HG02798 (cell line): Measurements from ENCODE around the gene PIGA.
A peak's percentile ranks its signal among the peaks of the same experiment; 100 is the strongest.
"Not testable (repeated sequence)": the region's sequence is repeated elsewhere in the genome, so short reads cannot be mapped to it uniquely, and the experiment has no call there.

ENCODE experiments used
- ATAC-seq: cut with Tn5 transposase; IDR thresholded peaks from one replicate; pipeline ENCODE4 v1.9.1; 2021; ENCODE audit warnings: mild to moderate bottlenecking; ENCODE audit not compliant: unreplicated experiment, poor library complexity

The PIGA gene

DNA sequence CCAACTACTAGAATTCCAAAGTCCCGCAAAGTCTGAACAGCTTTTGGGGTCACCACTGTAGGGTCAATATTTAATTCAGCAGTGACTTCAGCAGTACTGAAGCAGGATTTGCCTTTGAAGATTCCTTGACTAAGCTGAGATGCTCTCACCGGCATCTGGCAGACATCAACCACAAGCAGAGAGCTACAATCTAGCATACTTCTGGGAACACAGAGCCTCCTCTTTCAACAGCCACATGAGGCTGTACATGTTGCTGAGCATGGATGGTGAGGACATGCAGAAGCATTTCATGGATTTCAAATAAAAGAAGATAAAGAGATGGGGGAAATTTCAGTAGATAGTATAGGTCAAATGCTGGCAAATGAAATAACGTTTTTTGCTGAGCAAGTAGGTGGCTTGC lies 13.3 kb downstream of the PIGA start:
- ATAC-seq, result no peak

DNA sequence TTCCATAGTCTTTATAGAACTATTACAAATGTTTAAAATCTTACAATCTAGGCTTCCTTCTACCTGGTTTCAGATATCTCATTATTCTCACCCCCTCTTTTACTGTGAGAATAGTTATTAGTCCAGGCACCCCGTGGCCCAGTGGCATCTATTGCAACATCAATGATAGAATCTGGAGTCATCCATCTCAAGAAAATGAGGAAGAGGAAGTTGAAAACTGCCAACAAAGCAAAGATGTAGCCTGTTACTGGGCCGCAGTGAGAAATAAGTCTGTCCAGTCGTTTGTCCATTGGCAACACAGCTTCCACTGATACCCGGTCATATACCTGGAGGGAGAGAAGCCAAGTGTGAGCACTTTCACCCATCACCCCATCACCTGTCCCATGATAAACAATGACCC lies 13.9 kb downstream of the PIGA start:
- no peak for ATAC-seq

DNA sequence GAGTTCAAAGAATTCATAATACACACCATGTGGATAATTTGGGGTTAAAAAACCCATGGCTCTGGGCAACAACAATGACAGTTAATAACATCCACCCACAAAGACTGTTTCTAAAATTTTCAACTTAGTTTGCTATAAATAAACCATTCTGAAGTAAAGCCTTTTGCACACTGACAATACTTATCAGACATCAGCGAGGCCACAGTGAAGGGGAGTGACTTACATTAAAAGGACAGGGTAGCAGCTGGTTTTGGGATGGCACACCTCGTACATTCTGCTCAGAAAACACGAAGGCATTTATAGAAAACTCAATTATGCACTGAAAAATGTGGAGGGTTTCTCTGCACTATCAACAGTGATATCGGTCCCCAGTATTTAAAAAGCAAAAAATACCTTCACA lies 15.0 kb downstream of the PIGA start:
- no peak for ATAC-seq

DNA sequence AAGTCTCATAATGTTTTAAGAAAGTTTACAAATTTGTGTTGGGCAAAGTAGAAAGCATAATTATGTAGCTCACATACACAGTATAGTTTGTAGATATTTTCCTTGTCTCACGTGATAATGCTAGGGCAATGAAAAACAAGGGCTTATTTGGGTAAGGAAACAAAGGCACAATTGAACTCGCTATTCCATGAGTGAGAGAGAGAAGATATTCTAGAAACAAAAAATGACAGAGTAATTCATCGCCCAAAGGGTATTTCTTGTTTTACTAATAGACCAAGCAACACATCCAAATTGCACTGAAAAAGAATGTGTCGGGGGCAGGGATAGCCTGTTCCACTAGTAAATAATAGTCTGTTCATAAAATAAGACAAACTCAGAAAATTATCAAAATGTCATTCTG lies 16.2 kb downstream of the PIGA start:
- ATAC-seq, result no peak

DNA sequence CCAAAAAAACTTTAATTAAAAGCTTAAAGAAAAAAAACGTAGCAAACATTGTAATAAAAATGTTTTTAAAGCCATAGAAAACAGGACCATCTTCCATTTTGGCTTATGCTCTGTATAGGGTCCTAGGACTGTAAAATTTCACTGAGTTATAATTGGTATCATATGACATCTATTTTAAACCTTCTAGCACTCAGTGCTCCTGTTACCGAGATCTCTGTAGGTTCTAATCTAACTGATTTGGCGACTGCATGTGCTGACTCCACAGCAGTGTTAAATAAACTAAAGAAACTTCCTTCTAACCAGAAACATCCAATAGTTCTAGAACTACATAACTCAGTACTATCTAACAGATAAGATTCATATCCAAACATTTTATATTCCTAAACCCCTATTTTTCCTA lies 19.8 kb downstream of the PIGA start, which contains the start of gene ASB11:
TSS of gene ASB11 (minus strand) at position 132 of the 400 bp plus-strand sequence. CDS start at position 97, 35 bp downstream.
- no peak for ATAC-seq

DNA sequence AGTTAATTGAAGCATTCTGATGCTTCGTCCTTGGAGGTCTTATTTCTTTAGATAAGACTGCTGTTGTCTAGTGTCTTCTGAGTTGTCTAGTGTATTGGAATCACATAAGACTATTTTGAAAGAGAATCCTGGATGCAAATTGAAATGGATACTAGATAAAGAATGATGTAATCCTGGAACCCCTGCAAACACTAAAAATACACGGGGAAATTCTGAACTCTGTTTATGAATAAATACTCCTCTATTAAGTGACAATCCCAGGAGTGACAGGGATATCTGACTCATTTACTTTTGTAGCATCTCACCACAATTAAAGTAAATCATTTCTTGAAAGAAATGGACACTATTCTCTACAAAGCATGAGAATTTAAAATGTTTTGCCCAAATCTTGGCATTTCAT lies 20.9 kb downstream of the PIGA start:
- no peak for ATAC-seq

DNA sequence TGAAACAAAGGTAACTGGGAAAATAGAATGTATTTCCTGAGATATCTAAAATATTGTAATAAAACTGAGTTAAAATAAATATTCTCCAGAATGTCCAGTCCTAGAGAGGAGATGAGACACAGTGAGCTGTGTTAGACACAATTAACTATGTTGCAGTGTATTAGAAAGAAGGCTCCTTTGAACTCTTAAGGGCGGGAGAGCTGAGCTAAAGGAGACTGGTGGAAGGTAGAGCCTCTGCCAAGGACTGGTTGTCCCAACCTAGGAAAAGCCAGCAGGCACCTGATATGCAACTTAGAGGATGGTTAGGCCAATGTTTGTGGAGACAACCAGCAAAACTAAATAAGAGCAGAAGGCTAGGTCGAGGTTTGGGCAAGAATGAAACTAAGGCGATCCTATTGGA lies 24.2 kb downstream of the PIGA start:
- ATAC-seq, result no peak

DNA sequence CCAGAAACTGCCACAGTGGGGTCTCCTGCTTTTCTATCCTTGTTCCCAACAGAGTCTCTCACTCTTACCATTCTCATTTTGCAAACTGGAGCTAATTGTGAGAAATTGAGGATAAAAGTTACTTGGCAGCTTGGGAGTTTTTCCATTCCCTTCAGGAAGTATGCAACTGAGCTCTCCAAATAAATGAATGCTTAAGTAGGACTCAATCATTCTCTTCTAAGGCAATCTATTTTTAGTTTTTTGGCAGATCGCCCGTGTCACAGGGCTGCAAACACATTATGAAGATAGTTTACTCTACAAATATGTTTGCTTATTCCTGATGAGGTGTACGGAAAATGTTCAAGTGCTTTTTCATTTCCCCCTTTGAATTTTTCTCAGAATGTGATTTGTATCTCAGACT lies 25.2 kb downstream of the PIGA start:
- no peak for ATAC-seq

DNA sequence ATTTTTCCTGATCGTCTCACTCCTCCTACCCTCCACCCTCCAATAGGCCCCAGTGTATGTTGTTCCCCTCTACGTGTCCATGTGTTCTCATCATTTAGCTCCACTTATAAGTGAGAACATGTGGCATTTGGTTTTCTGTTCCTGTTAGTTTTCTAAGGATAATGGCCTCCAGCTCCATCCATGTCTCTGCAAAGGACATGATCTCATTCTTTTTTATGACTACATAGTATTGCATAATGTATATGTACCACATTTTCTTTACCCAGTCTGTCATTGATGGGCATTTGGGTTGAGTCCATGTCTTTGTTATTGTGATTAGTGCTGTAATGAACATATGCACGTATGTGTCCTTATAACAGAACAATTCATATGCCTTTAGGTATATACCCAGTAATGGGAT lies 29.4 kb downstream of the PIGA start:
- ATAC-seq, result not testable (repeated sequence)

DNA sequence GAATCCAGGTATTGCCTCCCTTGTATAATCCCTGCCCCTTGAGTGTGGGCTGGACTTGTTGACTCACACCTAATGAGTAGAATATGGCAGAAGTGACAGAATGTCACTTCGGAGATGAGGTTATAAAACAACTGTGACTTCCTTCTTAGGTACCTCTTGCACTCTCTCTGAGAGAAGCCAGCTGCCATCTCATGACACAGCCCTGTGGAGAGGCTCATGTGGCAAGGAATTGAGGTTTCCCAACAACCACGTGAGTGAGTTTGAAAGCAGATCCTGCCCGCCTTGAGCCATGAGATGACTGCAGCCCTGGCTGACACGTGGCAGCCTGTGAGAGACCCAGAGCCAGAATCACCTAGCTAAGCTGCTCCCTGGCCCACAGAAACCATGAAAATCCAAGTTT lies 33.4 kb downstream of the PIGA start:
- ATAC-seq, result peak; percentile 53

DNA sequence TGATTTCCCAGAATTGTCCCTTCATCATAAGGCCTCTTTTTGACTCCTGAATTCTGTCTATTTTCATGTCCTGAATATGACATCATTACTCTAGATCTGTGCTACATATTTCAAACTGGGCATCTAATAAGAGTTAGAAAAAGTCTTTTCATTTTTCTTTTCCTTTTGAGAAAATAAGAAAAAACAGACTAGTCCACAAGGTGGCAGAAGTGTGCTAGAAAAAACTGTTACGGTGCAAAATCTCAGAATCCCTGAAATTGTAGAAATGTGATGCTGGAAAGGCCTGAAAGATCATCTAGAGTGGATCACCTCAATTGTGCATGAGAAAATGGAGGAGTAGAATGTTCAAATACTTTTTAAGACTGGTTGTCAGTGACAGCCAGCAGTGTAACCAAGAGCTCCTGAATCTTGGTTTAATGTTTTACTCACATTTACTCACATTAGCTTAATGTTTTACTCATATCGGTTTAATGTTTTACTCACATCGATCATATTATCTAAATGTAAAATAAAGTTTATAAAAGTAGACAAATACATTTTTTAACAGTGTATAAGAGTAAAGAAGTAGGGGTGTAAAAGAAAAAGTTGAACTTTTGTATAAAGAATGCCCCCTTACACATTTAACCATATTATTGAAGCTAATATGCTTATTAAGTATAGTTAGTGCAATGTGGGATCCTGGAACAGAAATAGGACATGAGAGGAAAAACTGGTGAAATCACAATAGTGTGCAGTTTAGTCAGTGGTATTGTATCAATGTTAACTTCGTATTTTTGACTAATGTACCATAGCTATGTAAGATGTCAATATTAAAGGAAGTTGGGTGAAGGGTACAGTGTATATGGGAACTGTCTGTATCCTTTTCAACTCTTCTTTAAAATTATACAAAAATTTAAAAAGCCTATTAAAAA lies 35.1 kb downstream of the PIGA start:
- ATAC-seq, result no peak

DNA sequence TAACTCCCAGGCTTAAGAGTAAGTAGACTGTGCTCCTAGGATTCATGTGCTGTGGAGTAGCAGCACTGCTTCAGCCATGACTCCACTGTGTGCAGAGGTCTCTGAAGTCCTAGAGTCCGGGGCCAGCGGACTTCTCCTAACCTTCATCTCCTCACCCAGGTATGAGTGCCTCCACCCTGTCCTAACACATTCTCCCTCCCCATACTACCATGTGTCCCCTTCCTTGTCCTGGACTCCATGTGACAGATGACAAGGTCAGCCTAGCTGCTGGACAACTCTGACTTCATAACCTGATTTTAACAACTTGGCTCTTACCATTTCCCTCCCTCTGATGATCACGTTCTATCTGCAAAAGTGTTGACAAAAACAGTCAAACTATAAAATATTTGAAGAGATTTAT lies 36.5 kb downstream of the PIGA start:
- no peak for ATAC-seq

DNA sequence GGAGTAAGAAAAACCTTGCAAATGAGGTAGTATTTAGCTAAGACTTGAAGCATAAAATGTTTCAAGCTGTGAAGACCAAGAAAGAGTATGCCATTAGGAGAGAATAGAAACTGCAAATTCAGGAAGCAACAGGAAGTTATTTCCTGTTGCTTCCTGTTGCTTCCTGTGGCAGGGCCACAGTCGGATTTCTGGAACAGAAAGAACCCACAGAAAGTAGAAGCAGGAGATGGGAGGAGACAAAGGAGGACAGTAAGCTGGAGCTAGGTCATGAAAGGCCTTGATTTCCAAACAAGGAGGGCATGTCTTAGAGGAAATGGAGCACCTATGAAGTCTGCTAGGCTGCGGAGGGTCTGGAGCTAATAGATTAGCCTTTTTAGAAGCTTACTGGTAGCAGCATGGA lies 37.1 kb downstream of the PIGA start:
- no peak for ATAC-seq

DNA sequence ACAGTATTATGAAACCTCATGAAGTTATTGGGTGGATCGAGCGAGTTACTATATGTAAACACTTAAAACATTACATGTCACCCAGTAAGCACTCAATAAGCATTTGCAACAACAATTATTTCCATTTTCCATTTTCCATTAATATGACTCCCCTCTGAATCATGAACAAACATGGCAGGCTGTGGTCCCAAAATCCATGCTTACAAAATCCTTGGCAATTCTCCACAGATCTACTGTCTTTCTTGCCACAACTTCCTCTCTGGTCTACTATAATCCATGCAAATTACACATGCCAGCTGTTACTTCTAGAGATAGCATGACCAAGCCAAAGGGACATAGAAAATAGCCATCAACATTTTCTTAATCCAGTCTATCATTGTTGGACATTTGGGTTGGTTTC lies 41.9 kb downstream of the PIGA start:
- ATAC-seq, result no peak

DNA sequence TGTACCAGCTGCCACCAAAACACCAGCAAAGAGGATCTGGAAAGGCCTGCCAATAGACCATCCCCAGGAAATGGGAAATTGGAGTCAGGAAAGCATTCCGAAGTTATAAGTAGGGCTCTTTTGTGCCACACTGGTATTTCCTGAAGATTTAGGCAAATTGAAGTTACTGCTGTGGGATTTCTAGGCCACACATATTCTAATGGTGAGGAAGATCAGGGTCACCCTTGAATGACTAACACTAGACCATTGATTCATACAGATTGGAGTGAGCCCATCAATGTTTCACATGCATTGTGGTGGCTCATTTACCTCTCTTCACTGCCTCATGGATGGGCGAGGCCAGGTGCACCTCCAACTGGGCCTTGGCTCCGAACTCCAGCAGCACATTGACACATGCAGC lies 42.5 kb downstream of the PIGA start:
- no peak for ATAC-seq

DNA sequence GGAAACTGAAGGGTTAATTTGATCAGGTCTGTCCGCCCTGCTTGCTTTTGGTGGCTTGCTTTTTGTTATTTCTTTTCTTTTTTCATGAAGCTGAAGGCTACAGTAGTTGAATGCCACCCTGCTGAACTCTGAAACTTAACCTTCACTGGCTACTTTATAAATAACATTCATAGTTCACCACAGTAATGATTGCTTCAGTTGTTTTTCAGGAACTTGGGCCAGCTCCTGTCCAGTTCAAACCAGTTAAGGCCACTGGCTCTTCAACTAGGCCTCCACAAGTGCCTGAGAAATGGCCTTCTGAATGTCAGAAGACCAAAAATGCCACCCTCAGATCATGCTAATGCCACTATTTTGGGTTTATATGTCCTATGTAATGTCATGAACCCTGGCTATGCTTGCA lies 57.7 kb downstream of the PIGA start:
- no peak for ATAC-seq

DNA sequence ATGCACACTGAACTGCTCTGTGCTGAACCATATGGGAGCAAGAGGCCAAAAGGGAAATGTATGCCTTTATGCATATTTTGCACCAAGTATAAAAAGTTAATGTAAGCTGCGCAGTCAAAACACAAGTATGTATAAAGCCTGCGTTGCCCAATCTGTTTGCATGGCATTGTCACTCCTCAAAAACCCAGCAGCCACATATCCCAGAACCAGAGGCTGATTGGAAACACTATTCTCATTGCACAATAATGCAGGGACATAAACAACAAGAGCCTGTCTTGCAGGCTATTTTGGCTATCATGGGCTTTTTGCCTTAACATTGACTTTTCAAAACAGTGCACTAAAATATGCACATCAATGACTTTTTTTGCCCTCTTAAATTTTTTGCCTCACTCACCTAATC lies 60.4 kb downstream of the PIGA start:
- ATAC-seq, result no peak

DNA sequence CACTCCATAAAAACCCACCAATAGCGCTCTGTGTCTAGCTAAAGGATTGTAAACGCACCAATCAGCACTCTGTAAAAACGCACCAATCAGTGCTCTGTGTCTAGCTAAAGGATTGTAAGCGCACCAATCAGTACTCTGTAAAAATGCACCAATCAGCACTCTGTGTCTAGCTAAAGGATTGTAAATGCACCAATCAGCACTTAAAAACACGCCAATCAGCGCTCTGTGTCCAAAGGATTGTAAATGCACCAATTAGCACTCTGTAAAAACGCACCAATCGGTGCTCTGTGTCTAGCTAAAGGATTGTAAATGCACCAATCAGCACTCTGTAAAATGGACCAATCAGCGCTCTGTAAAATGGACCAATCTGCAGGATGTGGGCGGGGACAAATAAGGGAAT lies 62.0 kb downstream of the PIGA start:
- ATAC-seq, result not testable (repeated sequence)

DNA sequence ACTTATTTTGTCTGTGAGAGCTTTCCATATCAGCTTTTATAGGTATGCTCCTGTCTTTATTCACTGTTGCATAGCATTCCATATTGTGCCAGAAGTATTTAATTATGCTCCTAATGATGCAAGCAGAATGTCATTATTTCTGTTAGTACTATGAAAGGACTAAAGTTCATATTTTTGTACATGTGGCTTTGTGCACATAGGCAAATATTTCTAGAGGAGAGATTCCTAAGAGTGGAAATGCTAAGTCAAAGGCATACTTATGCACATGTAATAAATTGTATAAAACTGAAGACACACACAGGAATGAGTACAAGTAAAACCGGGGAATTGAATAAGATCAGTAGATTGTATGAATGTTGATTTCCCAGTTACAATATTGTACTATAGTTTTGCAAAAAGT lies 63.6 kb downstream of the PIGA start:
- ATAC-seq, result no peak

DNA sequence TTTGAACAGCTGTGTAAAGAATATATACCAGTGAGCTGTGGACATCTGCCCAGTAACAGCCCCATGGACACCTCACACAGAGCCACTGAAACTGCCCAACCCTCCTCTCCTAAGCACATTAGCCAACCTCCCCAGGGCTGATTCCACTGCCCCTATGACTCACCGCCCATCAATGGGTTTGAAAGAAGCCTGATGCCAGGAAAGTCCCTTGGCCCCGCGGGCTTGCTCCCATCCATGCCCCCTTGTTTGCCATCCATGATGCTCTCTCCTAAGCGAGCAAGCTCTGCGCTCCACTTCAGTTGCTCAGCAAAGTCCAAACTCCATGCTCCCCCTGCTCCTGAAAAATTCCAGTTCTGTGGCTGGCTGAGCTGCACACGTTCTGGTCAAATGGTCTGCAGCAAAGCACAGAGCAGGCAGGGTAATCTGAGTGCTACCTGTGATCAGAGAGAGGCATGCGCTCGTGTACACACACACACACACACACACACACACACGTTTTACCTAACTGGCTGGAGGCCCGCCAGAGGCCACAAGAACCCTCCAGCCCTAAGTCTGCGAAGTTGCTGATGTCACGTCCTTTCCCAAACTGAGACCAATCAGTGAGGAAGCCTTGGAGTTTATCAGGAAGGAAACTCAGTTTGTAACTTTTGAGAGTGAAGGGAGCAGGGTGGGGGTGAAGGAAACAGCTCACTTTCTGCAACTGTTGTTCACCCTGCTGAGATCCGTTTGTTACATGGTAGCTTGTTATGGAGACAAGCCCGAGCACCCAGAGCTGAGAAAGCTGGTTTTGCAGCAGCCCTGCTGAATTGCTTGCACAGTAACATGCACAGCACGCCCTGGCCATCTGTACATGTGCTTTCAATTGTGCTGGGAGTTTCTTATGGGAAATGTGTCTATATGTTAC lies 65.5 kb downstream of the PIGA start, which contains the start of gene ASB9:
TSS of gene ASB9 (minus strand) at position 466 of the 904 bp plus-strand sequence. CDS start at position 257, 209 bp downstream.
- no peak for ATAC-seq
